Prostate gland (tissue), 2 donors: ENCODE measurements around the gene ZFP62. TPM values are rescaled to one million over a fixed set of nuclear protein-coding genes. Genes with fewer than 3 reads are reported as not detected.

Source experiments
- DNase-seq: peaks from one replicate; pipeline ENCODE4 v3.0.0-alpha.2; 2019; ENCODE audit warnings: low spot score
- H3K27ac ChIP-seq, 2 donors: fragments of 200-600 bp; sonication (generic); 2 replicates each; pipeline ENCODE4 v1.5.1; 2017 to 2019
- H3K27me3 ChIP-seq: fragments of 200-600 bp; sonication (generic); replicated peaks from 2 replicates; pipeline ENCODE4 v1.5.1; 2019; ENCODE audit not compliant: insufficient read depth
- H3K36me3 ChIP-seq, 2 donors: fragments of 200-600 bp; sonication (generic); 1 replicate in 1 of 2; 2 replicates in 1 of 2; pipeline versions ENCODE4 v1.5.1 to v1.8.1; 2017 to 2019
- H3K4me1 ChIP-seq: fragments of 200-600 bp; sonication (generic); replicated peaks from 2 replicates; pipeline ENCODE4 v1.5.1; 2019
- H3K4me3 ChIP-seq, 2 donors: fragments of 200-600 bp; sonication (generic); 2 replicates each; pipeline ENCODE4 v1.5.1; 2017 to 2019
- H3K9me3 ChIP-seq: fragments of 200-600 bp; sonication (generic); 2 replicates; pipeline ENCODE4 v1.5.1; 2017
- CTCF ChIP-seq, 4 experiments: fragments of 200-600 bp in 2 of 4; fragments of 450-650 bp in 2 of 4; sonication (generic) in 2 of 4; IDR thresholded peaks; 1 replicate in 3 of 4; 2 replicates in 1 of 4; pipeline ENCODE4 v1.5.1; 2016 to 2019; ENCODE audit warnings: antibody characterized with exemption in 4 of 4, mild to moderate bottlenecking in 2 of 4, moderate library complexity in 2 of 4
- POLR2A ChIP-seq: fragments of 450-650 bp; IDR thresholded peaks from one replicate; pipeline ENCODE4 v1.6.1; 2016; ENCODE audit warnings: antibody characterized with exemption, mild to moderate bottlenecking
- POLR2AphosphoS5 ChIP-seq: sonication (generic); formaldehyde crosslinking; IDR thresholded peaks from one replicate; pipeline ENCODE4 v1.6.1; 2017; ENCODE audit warnings: antibody characterized with exemption
- WGBS: methylation state at CpG from one replicate; pipeline ENCODE4 v1.1.5; 2018; 5-methylcytosine and 5-hydroxymethylcytosine counted together
- intact Hi-C: fragments of 100-400 bp; cut with DNase I; formaldehyde crosslinking; loops from one replicate; pipeline ENCODE4 v1.14.2; 2022
- total RNA-seq, 2 donors: library from RNA; depleted of rRNA; stranded (reverse); fragments of >200 nt; gene quantifications; one replicate each; pipeline ENCODE4 v1.1.0, GENCODE V29; 2016

The ZFP62 gene
- total RNA-seq, 2 donors from 2014 or later, result 24.5 to 28.1 TPM

- Histone ChIP-seq H3K9me3 (no peaks in the 10 kb centered on the region), H3K27me3 (no peaks in the 10 kb centered on the region), H3K4me1 (peaks cover 6% of the 10 kb centered on the region), H3K36me3 (no peaks in the 10 kb centered on the region), H3K4me3 (no peak overlapping the region), H3K27ac (peak overlapping the region; percentile 57 to 64)
- intact Hi-C loops, result no loop called here
- DNase-seq, result peak; percentile 95
- WGBS, result 69% methylated on average over 3 of the region's 3 CpGs
- TF ChIP-seq CTCF (IDR thresholded peaks at IDR 0.05) (no peak), POLR2AphosphoS5 (peak; percentile 97)
Observed at GRCh38 chr5:180825768-180826525, 35.1 kb downstream of the ZFP62 start.

- no peaks in the 10 kb centered on the region for H3K27me3 ChIP-seq
- no peak overlapping the region for H3K4me3 ChIP-seq
- H3K9me3 ChIP-seq, result no peaks in the 10 kb centered on the region
- intact Hi-C loops, result no loop called here
- peaks cover 6% of the 10 kb centered on the region for H3K4me1 ChIP-seq
- peak overlapping the region; percentile 57 to 64 for H3K27ac ChIP-seq
- 35% methylated on average over 10 of the region's 10 CpGs for WGBS
- DNase-seq, result no peak
- TF ChIP-seq CTCF (IDR thresholded peaks at IDR 0.05), result no peak
- peak; percentile 4 for TF ChIP-seq POLR2AphosphoS5
- TF ChIP-seq POLR2A, result no peak
- H3K36me3 ChIP-seq, result no peaks in the 10 kb centered on the region
Observed at GRCh38 chr5:180824630-180825476, 36.2 kb downstream of the ZFP62 start.

GRCh38 chr5:180823940-180824629, 37.0 kb downstream of the ZFP62 start:
- TF ChIP-seq CTCF (IDR thresholded peaks at IDR 0.05) (no peak), POLR2A (no peak), POLR2AphosphoS5 (no peak)

GRCh38 chr5:180823346-180823745, 37.7 kb downstream of the ZFP62 start:
- H3K4me1 ChIP-seq, result peaks cover 6% of the 10 kb centered on the region
- intact Hi-C loops, result no loop called here
- H3K27ac ChIP-seq, result peak overlapping the region in 1 of 2 donors; percentile 12
- H3K36me3 ChIP-seq, result no peaks in the 10 kb centered on the region
- no peak for DNase-seq
- TF ChIP-seq POLR2A (no peak), POLR2AphosphoS5 (no peak)
- 70% methylated on average over 7 of the region's 7 CpGs for WGBS
- no peak overlapping the region for H3K4me3 ChIP-seq
- no peaks in the 10 kb centered on the region for H3K9me3 ChIP-seq
- H3K27me3 ChIP-seq, result no peaks in the 10 kb centered on the region

More at GRCh38 chr5:180823940-180824629, 37.0 kb downstream of the ZFP62 start:
- H3K27ac ChIP-seq, result peak overlapping the region; percentile 12 to 64
- no peak overlapping the region for H3K4me3 ChIP-seq
- H3K27me3 ChIP-seq, result no peaks in the 10 kb centered on the region
- H3K9me3 ChIP-seq, result no peaks in the 10 kb centered on the region
- no peaks in the 10 kb centered on the region for H3K36me3 ChIP-seq
- 42% methylated on average over 6 of the region's 6 CpGs for WGBS
- no peak for DNase-seq
- intact Hi-C loops, result no loop called here
- peaks cover 6% of the 10 kb centered on the region for H3K4me1 ChIP-seq

GRCh38 chr5:180821538-180821937, 39.5 kb downstream of the ZFP62 start:
- no peaks in the 10 kb centered on the region for H3K36me3 ChIP-seq
- H3K27ac ChIP-seq, result peak overlapping the region; percentile 54 to 70
- intact Hi-C loops, result no loop called here
- no peaks in the 10 kb centered on the region for H3K27me3 ChIP-seq
- DNase-seq, result no peak
- H3K4me1 ChIP-seq, result peaks cover 6% of the 10 kb centered on the region
- H3K9me3 ChIP-seq, result no peaks in the 10 kb centered on the region
- no peak for TF ChIP-seq POLR2AphosphoS5
- no peak for TF ChIP-seq POLR2A
- TF ChIP-seq CTCF (IDR thresholded peaks at IDR 0.05), result no peak
- H3K4me3 ChIP-seq, result no peak overlapping the region
- WGBS, result 81% methylated on average over 4 of the region's 4 CpGs
